Measurements from ENCODE around the gene ALKBH4.

- TF ChIP-seq, protein P1, sequence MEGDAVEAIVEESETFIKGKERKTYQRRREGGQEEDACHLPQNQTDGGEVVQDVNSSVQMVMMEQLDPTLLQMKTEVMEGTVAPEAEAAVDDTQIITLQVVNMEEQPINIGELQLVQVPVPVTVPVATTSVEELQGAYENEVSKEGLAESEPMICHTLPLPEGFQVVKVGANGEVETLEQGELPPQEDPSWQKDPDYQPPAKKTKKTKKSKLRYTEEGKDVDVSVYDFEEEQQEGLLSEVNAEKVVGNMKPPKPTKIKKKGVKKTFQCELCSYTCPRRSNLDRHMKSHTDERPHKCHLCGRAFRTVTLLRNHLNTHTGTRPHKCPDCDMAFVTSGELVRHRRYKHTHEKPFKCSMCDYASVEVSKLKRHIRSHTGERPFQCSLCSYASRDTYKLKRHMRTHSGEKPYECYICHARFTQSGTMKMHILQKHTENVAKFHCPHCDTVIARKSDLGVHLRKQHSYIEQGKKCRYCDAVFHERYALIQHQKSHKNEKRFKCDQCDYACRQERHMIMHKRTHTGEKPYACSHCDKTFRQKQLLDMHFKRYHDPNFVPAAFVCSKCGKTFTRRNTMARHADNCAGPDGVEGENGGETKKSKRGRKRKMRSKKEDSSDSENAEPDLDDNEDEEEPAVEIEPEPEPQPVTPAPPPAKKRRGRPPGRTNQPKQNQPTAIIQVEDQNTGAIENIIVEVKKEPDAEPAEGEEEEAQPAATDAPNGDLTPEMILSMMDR (IDR thresholded peaks at IDR 0.05), result no peak
- no peak for TF ChIP-seq POLR2A (IDR thresholded peaks at IDR 0.05)
These were observed 9.1 kb downstream of the ALKBH4 start for GRCh38 chr7:102455596-102455995.

Data from suprapubic skin (tissue), 3 donors.